B cell (primary cell): ENCODE results near the gene B4GALNT4.

Experiments used
- EZH2 ChIP-seq: IDR thresholded peaks from 2 replicates; pipeline ENCODE4 v1.6.1; 2012; ENCODE audit warnings: borderline replicate concordance, low read depth, mild to moderate bottlenecking, moderate library complexity, low read length; ENCODE audit not compliant: insufficient read depth, poor library complexity, severe bottlenecking
- TF ChIP-seq, protein P1 (sequence below): fragments of 200-600 bp; IDR thresholded peaks from one replicate; pipeline ENCODE4 v1.8.0; 2022; ENCODE audit warnings: antibody characterized with exemption, mild to moderate bottlenecking

DNA sequence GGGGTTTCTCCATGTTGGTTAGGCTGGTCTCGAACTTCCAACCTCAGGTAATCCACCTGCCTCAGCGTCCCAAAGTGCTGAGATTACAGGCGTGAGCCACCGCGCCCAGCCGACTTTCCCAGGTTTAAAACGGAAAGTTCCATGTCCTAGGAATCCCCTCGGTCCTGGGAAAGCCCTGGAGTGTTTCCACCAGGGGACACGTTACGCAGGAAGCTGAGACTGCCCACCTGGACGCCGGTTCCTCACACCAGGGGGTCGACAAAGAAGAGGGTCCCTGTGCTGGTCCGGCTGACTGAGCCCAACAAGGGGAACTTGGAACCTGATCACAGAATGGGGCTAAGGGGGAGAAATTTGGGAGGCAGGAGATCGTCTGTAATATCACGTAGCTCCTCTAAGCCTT is 3.5 kb upstream of the B4GALNT4 start:
- TF ChIP-seq EZH2: no peak
- TF ChIP-seq, protein P1, sequence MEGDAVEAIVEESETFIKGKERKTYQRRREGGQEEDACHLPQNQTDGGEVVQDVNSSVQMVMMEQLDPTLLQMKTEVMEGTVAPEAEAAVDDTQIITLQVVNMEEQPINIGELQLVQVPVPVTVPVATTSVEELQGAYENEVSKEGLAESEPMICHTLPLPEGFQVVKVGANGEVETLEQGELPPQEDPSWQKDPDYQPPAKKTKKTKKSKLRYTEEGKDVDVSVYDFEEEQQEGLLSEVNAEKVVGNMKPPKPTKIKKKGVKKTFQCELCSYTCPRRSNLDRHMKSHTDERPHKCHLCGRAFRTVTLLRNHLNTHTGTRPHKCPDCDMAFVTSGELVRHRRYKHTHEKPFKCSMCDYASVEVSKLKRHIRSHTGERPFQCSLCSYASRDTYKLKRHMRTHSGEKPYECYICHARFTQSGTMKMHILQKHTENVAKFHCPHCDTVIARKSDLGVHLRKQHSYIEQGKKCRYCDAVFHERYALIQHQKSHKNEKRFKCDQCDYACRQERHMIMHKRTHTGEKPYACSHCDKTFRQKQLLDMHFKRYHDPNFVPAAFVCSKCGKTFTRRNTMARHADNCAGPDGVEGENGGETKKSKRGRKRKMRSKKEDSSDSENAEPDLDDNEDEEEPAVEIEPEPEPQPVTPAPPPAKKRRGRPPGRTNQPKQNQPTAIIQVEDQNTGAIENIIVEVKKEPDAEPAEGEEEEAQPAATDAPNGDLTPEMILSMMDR: no peak
